Nephron (organoid): ENCODE data around the gene CCPG1.

Experiments used
- H3K27ac Mint-ChIP-seq, 3 experiments: 2 replicates each; pipeline ENCODE4 v1.8.0; 2020; ENCODE audit warnings: mixed read lengths in 3 of 3, mild to moderate bottlenecking in 2 of 3, moderate library complexity in 1 of 3
- H3K27me3 Mint-ChIP-seq: 2 replicates; pipeline ENCODE4 v1.8.0; 2021; ENCODE audit warnings: low read depth, mild to moderate bottlenecking, moderate library complexity, mixed read lengths
- H3K36me3 Mint-ChIP-seq: 2 replicates; pipeline ENCODE4 v1.8.0; 2020; ENCODE audit warnings: low read depth, mixed read lengths
- H3K4me1 Mint-ChIP-seq: 2 replicates; pipeline ENCODE4 v1.8.0; 2020; ENCODE audit warnings: mixed read lengths
- H3K4me3 Mint-ChIP-seq, 3 experiments: 2 replicates each; pipeline ENCODE4 v1.8.0; 2020; ENCODE audit warnings: mild to moderate bottlenecking in 3 of 3, mixed read lengths in 3 of 3, moderate library complexity in 2 of 3
- H3K9me3 Mint-ChIP-seq: 2 replicates; pipeline ENCODE4 v1.8.0; 2020; ENCODE audit warnings: mixed read lengths
- CTCF ChIP-seq, 3 experiments: fragments of 200-600 bp; sonication (generic); IDR thresholded peaks; one replicate each; pipeline ENCODE4 v1.5.0; 2021; ENCODE audit warnings: antibody characterized with exemption in 3 of 3; ENCODE audit not compliant: unreplicated experiment in 3 of 3

The CCPG1 gene

GRCh38 chr15:55383687-55384086, 24.5 kb downstream of the CCPG1 start:
- no peaks in the 10 kb centered on the region for H3K27me3 Mint-ChIP-seq
- no peak overlapping the region for H3K4me3 Mint-ChIP-seq
- TF ChIP-seq CTCF (IDR thresholded peaks at IDR 0.05; ENCODE audit: unreplicated experiment in 3 of 3): no peak
- no peak overlapping the region for H3K27ac Mint-ChIP-seq
- H3K36me3 Mint-ChIP-seq: peaks cover 61% of the 10 kb centered on the region
- H3K4me1 Mint-ChIP-seq: no peaks in the 10 kb centered on the region
- H3K9me3 Mint-ChIP-seq: peaks cover 3% of the 10 kb centered on the region

GRCh38 chr15:55381595-55381994, 26.6 kb downstream of the CCPG1 start:
- Mint-ChIP-seq H3K4me3 (no peak overlapping the region), H3K9me3 (peaks cover 3% of the 10 kb centered on the region), H3K4me1 (no peaks in the 10 kb centered on the region), H3K36me3 (peaks cover 57% of the 10 kb centered on the region), H3K27ac (no peak overlapping the region), H3K27me3 (no peaks in the 10 kb centered on the region)
- no peak for TF ChIP-seq CTCF (IDR thresholded peaks at IDR 0.05; ENCODE audit: unreplicated experiment in 3 of 3)

- Mint-ChIP-seq H3K27ac (no peak overlapping the region), H3K36me3 (peaks cover 40% of the 10 kb centered on the region), H3K4me1 (no peaks in the 10 kb centered on the region), H3K9me3 (peaks cover 3% of the 10 kb centered on the region), H3K27me3 (no peaks in the 10 kb centered on the region), H3K4me3 (no peak overlapping the region)
- TF ChIP-seq CTCF (IDR thresholded peaks at IDR 0.05; ENCODE audit: unreplicated experiment in 3 of 3): no peak
Observed at GRCh38 chr15:55379095-55379494, 29.1 kb downstream of the CCPG1 start.

GRCh38 chr15:55372701-55373440, 35.3 kb downstream of the CCPG1 start:
- Mint-ChIP-seq H3K9me3 (no peaks in the 10 kb centered on the region), H3K27me3 (no peaks in the 10 kb centered on the region), H3K4me3 (no peak overlapping the region), H3K27ac (no peak overlapping the region), H3K36me3 (peaks cover 34% of the 10 kb centered on the region), H3K4me1 (no peaks in the 10 kb centered on the region)
- no peak for TF ChIP-seq CTCF (IDR thresholded peaks at IDR 0.05; ENCODE audit: unreplicated experiment in 3 of 3)

GRCh38 chr15:55366981-55367380, 41.2 kb downstream of the CCPG1 start:
- Mint-ChIP-seq H3K9me3 (no peaks in the 10 kb centered on the region), H3K27ac (no peak overlapping the region), H3K36me3 (peaks cover 30% of the 10 kb centered on the region), H3K4me1 (no peaks in the 10 kb centered on the region), H3K4me3 (no peak overlapping the region), H3K27me3 (no peaks in the 10 kb centered on the region)
- no peak for TF ChIP-seq CTCF (IDR thresholded peaks at IDR 0.05; ENCODE audit: unreplicated experiment in 3 of 3)

- H3K27ac Mint-ChIP-seq: no peak overlapping the region
- no peak overlapping the region for H3K4me3 Mint-ChIP-seq
- no peak for TF ChIP-seq CTCF (IDR thresholded peaks at IDR 0.05; ENCODE audit: unreplicated experiment in 3 of 3)
- H3K4me1 Mint-ChIP-seq: no peaks in the 10 kb centered on the region
- H3K36me3 Mint-ChIP-seq: peaks cover 16% of the 10 kb centered on the region
- no peaks in the 10 kb centered on the region for H3K9me3 Mint-ChIP-seq
- no peaks in the 10 kb centered on the region for H3K27me3 Mint-ChIP-seq
Observed at GRCh38 chr15:55362641-55363040, 45.5 kb downstream of the CCPG1 start.
